Stimulated activated CD4-positive, alpha-beta T cell treated with anti-CD3 and anti-CD28 coated beads, Interleukin-4, amount 100 ng/mL, for 24 hours (primary cell): ENCODE data around the gene GP2.
A peak's percentile ranks its signal among the peaks of the same experiment; 100 is the strongest.

Experiments used
- DNase-seq: peaks from one replicate; pipeline ENCODE4 v3.0.0-alpha.2; 2020

GP2 gene

GRCh38 chr16:20302389-20302788 is 24.9 kb downstream of the GP2 start:
- no peak for DNase-seq

- DNase-seq, result no peak
These were observed 25.5 kb downstream of the GP2 start for GRCh38 chr16:20301840-20302239.

- peak; percentile 31 for DNase-seq
These were observed 26.8 kb downstream of the GP2 start for GRCh38 chr16:20300312-20301097.

GRCh38 chr16:20298452-20298851 is 28.9 kb downstream of the GP2 start:
- no peak for DNase-seq

GRCh38 chr16:20291208-20292206 is 35.8 kb downstream of the GP2 start:
- DNase-seq, result no peak

GRCh38 chr16:20289571-20289970 is 37.7 kb downstream of the GP2 start:
- DNase-seq, result no peak

GRCh38 chr16:20285993-20286499 is 41.3 kb downstream of the GP2 start:
- no peak for DNase-seq

- no peak for DNase-seq
These were observed 47.1 kb downstream of the GP2 start for GRCh38 chr16:20280259-20280658.

- DNase-seq, result no peak
These were observed 55.4 kb downstream of the GP2 start for GRCh38 chr16:20271893-20272292.

GRCh38 chr16:20268409-20268808 is 58.9 kb downstream of the GP2 start:
- DNase-seq, result no peak

GRCh38 chr16:20265019-20265418 is 62.3 kb downstream of the GP2 start:
- no peak for DNase-seq

GRCh38 chr16:20263138-20263855 is 64.0 kb downstream of the GP2 start:
- DNase-seq, result no peak

- DNase-seq, result no peak
These were observed 65.1 kb downstream of the GP2 start for GRCh38 chr16:20262248-20262647.

- DNase-seq, result no peak
These were observed 66.9 kb downstream of the GP2 start for GRCh38 chr16:20260215-20261009.
